NCI-H1694 (cell line): ENCODE results near the gene TMEM204.

Experiments used
- DNase-seq: peaks from one replicate; lab custom pipeline; 2025; lab: John Stamatoyannopoulos, UW

Gene TMEM204

GRCh38 chr16:1538804-1539520 is 5.5 kb downstream of the TMEM204 start:
- DNase-seq = peak; percentile 89

GRCh38 chr16:1539720-1540555 is 6.5 kb downstream of the TMEM204 start:
- peak; percentile 15 for DNase-seq

GRCh38 chr16:1540556-1540855 is 7.0 kb downstream of the TMEM204 start:
- peak; percentile 12 for DNase-seq

GRCh38 chr16:1541293-1542165 is 8.1 kb downstream of the TMEM204 start:
- no peak for DNase-seq

GRCh38 chr16:1542166-1542500 is 8.7 kb downstream of the TMEM204 start:
- DNase-seq = no peak

- DNase-seq = no peak
Measured at GRCh38 chr16:1542533-1542932, 9.1 kb downstream of the TMEM204 start.

- no peak for DNase-seq
Measured at GRCh38 chr16:1543085-1543896, 9.8 kb downstream of the TMEM204 start.

GRCh38 chr16:1545044-1546040 is 11.9 kb downstream of the TMEM204 start:
- peak; percentile 21 for DNase-seq

- DNase-seq = no peak
Measured at GRCh38 chr16:1546430-1546829, 13.0 kb downstream of the TMEM204 start.

- no peak for DNase-seq
Measured at GRCh38 chr16:1548233-1548632, 14.8 kb downstream of the TMEM204 start.

- DNase-seq = no peak
Measured at GRCh38 chr16:1548727-1549126, 15.3 kb downstream of the TMEM204 start.

- no peak for DNase-seq
Measured at GRCh38 chr16:1550069-1550468, 16.6 kb downstream of the TMEM204 start.

- DNase-seq = no peak
Measured at GRCh38 chr16:1550696-1551095, 17.2 kb downstream of the TMEM204 start.

- no peak for DNase-seq
Measured at GRCh38 chr16:1551166-1551565, 17.7 kb downstream of the TMEM204 start.

- no peak for DNase-seq
Measured at GRCh38 chr16:1552129-1552528, 18.7 kb downstream of the TMEM204 start.

- DNase-seq = no peak
Measured at GRCh38 chr16:1553946-1554825, 20.7 kb downstream of the TMEM204 start.

GRCh38 chr16:1554826-1555445 is 21.5 kb downstream of the TMEM204 start:
- DNase-seq = no peak

GRCh38 chr16:1556254-1556653 is 22.8 kb downstream of the TMEM204 start:
- no peak for DNase-seq

- DNase-seq = no peak
Measured at GRCh38 chr16:1557074-1557473, 23.6 kb downstream of the TMEM204 start.
